ENCODE results near the gene KIAA0513. TPM values are rescaled to one million over a fixed set of nuclear protein-coding genes. Genes with fewer than 3 reads are reported as not detected.

The KIAA0513 gene
- total and polyA plus RNA-seq, 2 of the 13 experiments (the other 11 are each of a cell fraction or from before 2014, with no cell fraction given), result 1.8 TPM

DNA sequence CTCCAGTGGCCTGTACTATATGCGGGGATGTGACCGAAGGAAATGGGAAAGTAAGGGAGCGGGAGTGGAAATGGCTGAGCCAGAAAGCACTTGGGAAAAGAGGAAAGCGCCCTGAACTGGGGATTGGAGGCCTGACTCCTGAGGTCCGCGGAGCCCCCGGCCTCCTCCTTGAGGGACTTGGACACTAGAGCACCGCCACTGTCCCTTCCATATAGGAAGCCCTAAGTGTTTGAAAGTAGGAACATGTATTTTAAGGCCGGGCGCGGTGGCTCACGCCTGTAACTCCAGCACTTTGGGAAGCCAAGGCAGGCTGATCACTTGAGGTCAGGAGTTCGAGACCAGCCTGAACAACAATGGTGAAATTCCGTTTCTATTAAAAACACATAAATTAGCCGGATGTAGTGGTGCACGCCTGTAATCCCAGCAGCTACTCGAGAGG, 15.7 kb upstream of the KIAA0513 start (continued):
- TF ChIP-seq, protein P1, sequence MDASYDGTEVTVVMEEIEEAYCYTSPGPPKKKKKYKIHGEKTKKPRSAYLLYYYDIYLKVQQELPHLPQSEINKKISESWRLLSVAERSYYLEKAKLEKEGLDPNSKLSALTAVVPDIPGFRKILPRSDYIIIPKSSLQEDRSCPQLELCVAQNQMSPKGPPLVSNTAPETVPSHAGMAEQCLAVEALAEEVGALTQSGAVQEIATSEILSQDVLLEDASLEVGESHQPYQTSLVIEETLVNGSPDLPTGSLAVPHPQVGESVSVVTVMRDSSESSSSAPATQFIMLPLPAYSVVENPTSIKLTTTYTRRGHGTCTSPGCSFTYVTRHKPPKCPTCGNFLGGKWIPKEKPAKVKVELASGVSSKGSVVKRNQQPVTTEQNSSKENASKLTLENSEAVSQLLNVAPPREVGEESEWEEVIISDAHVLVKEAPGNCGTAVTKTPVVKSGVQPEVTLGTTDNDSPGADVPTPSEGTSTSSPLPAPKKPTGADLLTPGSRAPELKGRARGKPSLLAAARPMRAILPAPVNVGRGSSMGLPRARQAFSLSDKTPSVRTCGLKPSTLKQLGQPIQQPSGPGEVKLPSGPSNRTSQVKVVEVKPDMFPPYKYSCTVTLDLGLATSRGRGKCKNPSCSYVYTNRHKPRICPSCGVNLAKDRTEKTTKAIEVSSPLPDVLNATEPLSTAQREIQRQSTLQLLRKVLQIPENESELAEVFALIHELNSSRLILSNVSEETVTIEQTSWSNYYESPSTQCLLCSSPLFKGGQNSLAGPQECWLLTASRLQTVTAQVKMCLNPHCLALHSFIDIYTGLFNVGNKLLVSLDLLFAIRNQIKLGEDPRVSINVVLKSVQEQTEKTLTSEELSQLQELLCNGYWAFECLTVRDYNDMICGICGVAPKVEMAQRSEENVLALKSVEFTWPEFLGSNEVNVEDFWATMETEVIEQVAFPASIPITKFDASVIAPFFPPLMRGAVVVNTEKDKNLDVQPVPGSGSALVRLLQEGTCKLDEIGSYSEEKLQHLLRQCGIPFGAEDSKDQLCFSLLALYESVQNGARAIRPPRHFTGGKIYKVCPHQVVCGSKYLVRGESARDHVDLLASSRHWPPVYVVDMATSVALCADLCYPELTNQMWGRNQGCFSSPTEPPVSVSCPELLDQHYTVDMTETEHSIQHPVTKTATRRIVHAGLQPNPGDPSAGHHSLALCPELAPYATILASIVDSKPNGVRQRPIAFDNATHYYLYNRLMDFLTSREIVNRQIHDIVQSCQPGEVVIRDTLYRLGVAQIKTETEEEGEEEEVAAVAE (CRISPR knock-in tag; IDR thresholded peaks at IDR 0.05; ENCODE audit: borderline replicate concordance), result no peak; the same call in 1 of the 2 replicates
- TF ChIP-seq MATR3 (CRISPR knock-in tag; IDR thresholded peaks at IDR 0.05), result no peak
- TF ChIP-seq ZNF550 (CRISPR knock-in tag; IDR thresholded peaks at IDR 0.05; ENCODE audit: borderline replicate concordance), result no peak
- TF ChIP-seq ZEB1 (IDR thresholded peaks at IDR 0.05; ENCODE audit: insufficient replicate concordance, low read depth), result peak; percentile 17
- TF ChIP-seq, protein P2, sequence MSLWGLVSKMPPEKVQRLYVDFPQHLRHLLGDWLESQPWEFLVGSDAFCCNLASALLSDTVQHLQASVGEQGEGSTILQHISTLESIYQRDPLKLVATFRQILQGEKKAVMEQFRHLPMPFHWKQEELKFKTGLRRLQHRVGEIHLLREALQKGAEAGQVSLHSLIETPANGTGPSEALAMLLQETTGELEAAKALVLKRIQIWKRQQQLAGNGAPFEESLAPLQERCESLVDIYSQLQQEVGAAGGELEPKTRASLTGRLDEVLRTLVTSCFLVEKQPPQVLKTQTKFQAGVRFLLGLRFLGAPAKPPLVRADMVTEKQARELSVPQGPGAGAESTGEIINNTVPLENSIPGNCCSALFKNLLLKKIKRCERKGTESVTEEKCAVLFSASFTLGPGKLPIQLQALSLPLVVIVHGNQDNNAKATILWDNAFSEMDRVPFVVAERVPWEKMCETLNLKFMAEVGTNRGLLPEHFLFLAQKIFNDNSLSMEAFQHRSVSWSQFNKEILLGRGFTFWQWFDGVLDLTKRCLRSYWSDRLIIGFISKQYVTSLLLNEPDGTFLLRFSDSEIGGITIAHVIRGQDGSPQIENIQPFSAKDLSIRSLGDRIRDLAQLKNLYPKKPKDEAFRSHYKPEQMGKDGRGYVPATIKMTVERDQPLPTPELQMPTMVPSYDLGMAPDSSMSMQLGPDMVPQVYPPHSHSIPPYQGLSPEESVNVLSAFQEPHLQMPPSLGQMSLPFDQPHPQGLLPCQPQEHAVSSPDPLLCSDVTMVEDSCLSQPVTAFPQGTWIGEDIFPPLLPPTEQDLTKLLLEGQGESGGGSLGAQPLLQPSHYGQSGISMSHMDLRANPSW (CRISPR knock-in tag; IDR thresholded peaks at IDR 0.05; ENCODE audit: borderline replicate concordance), result 0 out of 2 replicates have a peak, but pooled peaks have one; percentile 10
- no peak for TF ChIP-seq ZMYM4 (CRISPR knock-in tag; IDR thresholded peaks at IDR 0.05)
- TF ChIP-seq ZNF709 (CRISPR knock-in tag; IDR thresholded peaks at IDR 0.05), result 0 out of 2 replicates have a peak, but pooled peaks have one; percentile 12
- no peak for TF ChIP-seq ZNF776 (CRISPR knock-in tag; IDR thresholded peaks at IDR 0.05)
- TF ChIP-seq, protein P3, sequence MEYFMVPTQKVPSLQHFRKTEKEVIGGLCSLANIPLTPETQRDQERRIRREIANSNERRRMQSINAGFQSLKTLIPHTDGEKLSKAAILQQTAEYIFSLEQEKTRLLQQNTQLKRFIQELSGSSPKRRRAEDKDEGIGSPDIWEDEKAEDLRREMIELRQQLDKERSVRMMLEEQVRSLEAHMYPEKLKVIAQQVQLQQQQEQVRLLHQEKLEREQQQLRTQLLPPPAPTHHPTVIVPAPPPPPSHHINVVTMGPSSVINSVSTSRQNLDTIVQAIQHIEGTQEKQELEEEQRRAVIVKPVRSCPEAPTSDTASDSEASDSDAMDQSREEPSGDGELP (IDR thresholded peaks at IDR 0.05; ENCODE audit: borderline replicate concordance, low read depth), result no peak
- TF ChIP-seq, protein P4, sequence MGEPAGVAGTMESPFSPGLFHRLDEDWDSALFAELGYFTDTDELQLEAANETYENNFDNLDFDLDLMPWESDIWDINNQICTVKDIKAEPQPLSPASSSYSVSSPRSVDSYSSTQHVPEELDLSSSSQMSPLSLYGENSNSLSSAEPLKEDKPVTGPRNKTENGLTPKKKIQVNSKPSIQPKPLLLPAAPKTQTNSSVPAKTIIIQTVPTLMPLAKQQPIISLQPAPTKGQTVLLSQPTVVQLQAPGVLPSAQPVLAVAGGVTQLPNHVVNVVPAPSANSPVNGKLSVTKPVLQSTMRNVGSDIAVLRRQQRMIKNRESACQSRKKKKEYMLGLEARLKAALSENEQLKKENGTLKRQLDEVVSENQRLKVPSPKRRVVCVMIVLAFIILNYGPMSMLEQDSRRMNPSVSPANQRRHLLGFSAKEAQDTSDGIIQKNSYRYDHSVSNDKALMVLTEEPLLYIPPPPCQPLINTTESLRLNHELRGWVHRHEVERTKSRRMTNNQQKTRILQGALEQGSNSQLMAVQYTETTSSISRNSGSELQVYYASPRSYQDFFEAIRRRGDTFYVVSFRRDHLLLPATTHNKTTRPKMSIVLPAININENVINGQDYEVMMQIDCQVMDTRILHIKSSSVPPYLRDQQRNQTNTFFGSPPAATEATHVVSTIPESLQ (CRISPR knock-in tag; conservative IDR thresholded peaks at IDR 0.05), result no peak; the same call in 1 of the 2 replicates
- no peak for TF ChIP-seq ZNF557 (CRISPR knock-in tag; IDR thresholded peaks at IDR 0.05)
- TF ChIP-seq PPARG (CRISPR knock-in tag; conservative IDR thresholded peaks at IDR 0.05), result no peak
- TF ChIP-seq ZNF562 (CRISPR knock-in tag; IDR thresholded peaks at IDR 0.05; ENCODE audit: borderline replicate concordance), result no peak
- TF ChIP-seq ZNF781 (CRISPR knock-in tag; IDR thresholded peaks at IDR 0.05; ENCODE audit: borderline replicate concordance, not compliant biosample characterization), result peak; percentile 3
- TF ChIP-seq ZNF510 (CRISPR knock-in tag; IDR thresholded peaks at IDR 0.05; ENCODE audit: low read depth), result 0 out of 2 replicates have a peak, but pooled peaks have one; percentile 9
- no peak for TF ChIP-seq ZSCAN21 (CRISPR knock-in tag; IDR thresholded peaks at IDR 0.05; ENCODE audit: borderline replicate concordance)
- TF ChIP-seq NFATC3 (CRISPR knock-in tag; IDR thresholded peaks at IDR 0.05), result no peak
- 0 out of 2 replicates have a peak, but pooled peaks have one; percentile 33 for TF ChIP-seq ZBTB42 (CRISPR knock-in tag; IDR thresholded peaks at IDR 0.05)
- TF ChIP-seq HES4 (CRISPR knock-in tag; IDR thresholded peaks at IDR 0.05; ENCODE audit: borderline replicate concordance), result no peak; the same call in 1 of the 2 replicates

Measured in HepG2 (cell line).